GM19023 (cell line): ENCODE measurements around the gene RAD51B.
"Not testable (repeated sequence)": the region's sequence is repeated elsewhere in the genome, so short reads cannot be mapped to it uniquely, and the experiment has no call there.

Experiments used
- ATAC-seq: cut with Tn5 transposase; IDR thresholded peaks from one replicate; pipeline ENCODE4 v1.9.1; 2021; ENCODE audit warnings: mild to moderate bottlenecking, moderate library complexity; ENCODE audit not compliant: unreplicated experiment

RAD51B gene

DNA sequence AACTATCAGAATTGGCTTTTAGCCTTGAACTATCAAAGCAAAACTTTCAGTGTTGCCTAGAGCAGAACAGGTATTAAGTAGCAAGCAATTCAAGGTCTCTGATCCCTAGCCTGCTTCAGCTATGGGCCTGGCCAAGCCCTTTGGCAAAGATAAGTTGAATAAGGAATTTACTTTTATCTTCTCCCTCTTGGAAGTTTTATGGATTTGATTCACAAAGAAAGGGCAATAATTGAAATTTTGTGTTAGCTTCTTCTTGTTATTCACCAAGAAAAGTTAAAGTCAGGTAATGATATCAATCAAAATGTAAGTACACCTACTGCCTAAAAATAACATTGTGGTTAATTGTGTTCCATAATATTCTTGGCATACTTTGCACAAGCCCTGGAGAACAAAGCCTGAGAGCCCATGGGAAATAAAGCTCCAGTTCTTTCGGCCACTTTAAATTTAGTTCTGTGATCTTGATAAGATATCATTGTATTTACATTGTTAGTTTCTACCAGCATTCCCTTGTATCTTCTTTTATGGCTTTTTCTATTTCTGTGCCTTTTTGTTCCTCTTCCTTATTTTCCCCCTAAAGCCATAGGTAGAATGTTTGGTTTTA is 158.0 kb downstream of the RAD51B start:
- no peak for ATAC-seq

DNA sequence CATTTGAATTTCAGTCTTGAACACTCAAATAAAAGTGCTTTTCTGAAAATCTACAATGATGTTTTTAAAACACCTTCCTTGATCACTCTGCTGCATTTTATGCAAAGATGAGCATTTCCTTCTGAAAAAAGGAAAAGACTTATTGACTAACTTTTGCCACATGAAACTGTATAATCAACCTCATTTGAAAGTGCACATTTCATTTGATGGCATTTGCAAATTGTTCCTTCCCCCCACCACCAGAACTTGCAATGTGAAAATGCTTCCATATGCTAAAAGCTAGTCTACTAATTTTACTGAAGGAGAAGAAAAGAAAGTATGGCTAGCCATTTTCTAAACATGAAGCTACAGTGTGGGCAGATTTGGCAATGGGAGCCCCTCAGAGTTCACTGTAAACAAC is 159.2 kb downstream of the RAD51B start:
- no peak for ATAC-seq

DNA sequence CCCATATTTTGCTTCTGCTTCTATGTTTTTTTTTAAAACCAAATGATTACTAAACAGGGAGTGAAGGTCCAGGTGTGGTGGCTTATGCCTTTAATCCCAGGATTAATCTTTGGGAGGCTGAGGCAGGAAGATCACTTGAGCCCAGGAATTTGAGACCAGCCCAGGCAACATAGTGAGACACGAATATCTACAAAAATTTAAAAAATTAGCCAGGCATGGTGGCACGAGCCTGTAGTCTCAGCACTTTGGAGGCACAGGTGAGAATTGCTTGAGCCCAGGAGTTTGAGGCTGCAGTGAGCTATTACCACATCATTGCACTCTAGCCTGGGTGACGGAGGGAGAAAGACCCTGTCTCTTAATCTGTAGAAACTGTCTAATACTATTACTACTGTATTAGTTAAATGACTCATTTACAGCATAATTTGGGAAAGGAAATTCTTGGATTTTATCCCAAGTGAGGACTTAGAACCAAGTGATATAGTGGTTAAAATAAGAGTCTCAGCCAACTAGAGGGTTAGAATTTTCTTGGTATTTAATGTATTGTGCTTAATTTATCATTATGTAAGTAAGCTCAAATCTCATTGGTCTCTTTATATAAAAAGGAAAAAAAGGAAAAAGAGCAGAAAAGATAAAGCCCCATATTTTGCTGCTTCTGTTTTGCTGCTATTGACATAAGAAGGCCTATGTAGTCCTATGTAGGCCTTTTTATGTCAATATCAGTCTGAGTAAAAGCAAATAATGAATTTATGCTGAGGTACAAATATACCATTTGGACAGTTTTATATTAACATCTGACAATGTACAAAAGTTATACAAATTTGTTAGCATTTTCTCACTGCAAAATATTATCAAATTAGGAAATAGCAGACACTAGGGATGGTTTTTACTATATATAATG is 163.4 kb downstream of the RAD51B start:
- no peak for ATAC-seq

DNA sequence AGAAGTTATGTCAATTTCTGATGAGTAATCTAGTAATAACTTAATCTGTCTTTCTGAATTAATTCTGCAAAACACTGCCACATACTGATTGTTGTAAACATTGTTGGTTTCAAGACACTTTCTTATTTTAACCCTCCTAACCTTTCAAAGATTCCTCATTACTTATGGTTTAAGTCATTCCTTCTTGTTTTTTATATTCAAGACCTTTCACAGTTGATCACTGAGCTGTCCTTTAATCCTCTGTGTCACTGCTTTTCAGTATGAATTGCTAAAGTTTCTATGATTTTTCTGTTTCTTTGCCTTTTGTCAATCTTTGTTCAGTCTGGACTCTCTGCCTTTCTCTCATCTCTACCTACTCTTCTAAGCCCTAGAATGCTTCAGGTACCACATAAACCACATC is 164.7 kb downstream of the RAD51B start:
- ATAC-seq: no peak

DNA sequence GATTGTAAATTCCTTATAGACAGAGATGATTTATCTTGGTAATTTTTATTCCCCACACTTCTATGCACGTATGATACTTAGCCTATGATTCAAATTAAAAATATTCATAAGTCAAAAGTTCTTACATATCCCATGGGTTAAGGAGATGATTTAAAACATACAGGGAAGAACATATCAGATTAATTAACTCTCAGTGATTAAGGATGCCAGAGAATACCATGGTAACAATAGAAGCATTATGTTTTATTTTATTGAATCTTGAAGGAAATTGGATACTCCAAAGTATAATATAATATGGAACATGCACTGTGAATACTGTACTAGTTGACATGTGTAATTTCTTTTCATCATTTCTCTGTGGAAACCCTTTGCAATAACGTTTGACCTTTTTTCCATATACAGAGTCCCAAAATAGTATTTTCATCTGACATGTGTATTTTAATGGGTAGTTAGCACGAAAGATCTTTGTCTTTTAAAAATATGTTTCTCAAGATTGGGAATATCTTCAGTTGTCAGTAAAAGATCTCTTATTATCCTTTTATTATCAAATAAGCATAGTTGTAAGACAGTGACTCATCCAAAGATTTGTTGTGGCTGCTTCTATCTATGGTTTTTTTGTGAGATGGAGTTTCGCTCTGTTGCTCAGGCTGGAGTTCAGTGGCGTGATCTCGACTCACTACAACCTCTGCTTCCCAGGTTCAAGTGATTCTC is 166.7 kb downstream of the RAD51B start:
- no peak for ATAC-seq

DNA sequence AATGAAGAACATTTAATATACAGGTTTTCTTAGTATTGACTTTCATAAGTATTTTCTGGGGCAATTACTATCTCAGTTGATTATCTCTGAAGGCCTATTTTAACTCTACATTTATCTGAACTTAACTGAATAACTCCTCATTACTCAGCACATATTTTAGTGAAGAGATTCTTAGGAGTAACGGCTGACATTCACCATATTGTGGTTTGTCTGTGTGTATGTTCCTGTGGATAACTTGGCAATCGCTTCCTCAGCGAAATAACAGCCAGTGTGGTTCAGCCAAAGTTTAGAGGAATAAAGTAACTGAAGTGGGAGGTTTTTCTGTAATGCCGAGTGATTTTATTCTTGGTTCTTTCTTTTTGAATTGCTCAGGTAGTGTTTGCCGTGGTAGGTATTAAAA is 168.0 kb downstream of the RAD51B start:
- ATAC-seq: no peak

DNA sequence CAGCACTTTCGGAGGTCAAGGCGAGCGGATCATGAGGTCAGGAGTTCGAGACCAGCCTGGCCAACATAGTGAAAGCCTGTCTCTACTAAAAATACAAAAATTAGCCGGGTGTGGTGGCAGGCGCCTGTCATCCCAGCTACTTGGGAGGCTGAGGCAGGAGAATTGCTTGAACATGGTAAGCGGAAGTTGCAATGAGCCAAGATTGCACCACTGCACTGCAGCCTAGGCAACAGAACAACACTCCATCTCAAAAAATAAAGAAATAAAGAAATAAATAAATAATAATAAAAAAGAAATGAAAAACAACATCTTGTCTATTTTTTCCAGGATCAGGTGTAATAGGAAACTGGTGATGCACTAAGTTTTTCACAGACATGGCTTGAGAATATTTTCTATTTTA is 168.6 kb downstream of the RAD51B start:
- ATAC-seq: not testable (repeated sequence)

DNA sequence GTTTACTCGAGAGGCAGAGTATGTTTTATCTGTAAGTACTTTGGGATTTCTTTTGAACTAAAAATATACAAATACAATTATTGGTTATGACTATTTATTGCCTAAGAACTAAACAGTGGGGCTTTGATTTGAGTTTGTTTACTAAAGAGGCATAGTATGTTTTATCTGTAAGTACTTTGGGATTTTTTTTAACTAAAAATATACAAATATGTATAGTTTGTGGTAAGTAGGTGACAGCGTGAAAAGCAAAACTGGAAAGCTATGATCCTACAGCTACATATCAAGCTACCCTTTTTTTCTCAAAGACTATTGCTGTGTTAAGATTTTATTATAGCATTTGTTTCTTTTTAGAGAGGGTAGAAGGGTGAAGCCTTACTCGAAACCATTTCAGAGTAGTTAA is 171.0 kb downstream of the RAD51B start:
- no peak for ATAC-seq

DNA sequence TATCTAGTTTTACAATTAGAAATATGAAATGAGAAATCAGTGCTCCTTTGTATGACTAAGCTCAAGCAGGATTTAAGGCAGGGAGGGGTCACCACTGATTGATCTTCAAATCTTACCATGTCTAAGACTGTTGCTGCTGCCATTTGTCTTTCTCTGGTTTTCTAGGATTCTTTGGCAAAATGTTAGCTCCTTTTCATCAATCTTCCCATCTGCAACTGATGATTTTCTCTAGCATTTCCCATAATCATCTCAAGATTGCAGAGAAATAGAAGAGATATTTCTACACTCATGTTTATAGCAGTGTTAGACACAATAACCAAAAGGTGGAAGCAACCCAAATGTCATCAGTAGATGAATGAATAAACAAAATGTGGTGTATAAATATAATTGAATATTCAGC is 175.0 kb downstream of the RAD51B start:
- ATAC-seq: no peak

DNA sequence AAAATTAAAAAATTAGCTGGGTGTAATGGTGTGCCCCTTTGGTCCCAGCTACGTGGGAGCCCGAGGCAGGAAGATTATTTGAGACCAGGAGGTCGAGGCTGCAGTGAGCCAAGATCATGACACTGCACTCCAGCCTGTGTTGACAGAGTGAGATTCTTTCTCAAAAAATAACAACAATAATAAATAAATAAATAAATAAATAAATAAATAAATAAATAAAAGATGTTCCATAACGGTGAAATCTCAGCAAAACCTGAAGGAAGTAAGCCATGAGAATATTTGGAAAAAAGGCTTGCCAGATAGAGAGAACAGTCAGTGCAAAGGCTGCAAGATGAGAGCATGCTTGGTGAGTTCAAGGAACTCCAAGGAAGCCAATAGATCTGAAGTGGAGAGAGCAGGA is 176.7 kb downstream of the RAD51B start:
- ATAC-seq: no peak

DNA sequence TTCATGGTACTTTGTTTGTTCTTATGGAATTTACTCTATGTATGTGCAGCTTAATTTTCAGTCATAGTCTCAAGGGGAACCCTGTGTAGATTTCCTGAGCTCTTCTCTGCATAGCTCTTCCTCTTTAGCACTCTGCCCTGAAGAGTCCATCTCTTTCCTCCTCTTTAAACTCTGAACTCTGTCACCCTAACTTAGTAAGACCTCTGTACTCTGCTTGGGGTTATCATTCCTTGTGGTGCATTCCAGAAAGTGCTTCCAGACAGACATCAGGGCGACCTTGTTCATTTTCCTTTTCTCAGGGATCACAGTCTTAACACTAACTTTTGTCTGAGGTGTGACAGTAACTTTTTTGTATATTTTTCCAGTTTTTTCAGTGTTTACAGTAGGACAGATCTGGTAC is 179.3 kb downstream of the RAD51B start:
- ATAC-seq: no peak

DNA sequence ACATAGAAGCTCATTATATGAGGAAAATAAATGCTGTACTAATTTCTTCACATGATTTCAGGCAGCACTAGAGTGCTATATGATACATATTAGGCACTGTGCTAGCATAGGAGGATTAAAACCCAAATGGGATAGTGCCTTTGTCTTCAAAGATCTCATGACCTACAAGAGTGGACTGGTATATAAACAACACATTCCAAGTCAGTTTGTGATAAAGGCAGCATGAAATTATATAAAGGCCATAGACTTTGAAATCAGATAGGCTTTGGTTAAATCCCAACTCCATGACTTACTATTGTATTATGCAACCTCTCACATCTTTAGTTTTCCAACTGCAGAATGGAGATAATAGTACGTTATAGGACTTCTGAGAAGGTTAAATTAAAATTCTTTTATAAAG is 179.7 kb downstream of the RAD51B start:
- ATAC-seq: no peak

DNA sequence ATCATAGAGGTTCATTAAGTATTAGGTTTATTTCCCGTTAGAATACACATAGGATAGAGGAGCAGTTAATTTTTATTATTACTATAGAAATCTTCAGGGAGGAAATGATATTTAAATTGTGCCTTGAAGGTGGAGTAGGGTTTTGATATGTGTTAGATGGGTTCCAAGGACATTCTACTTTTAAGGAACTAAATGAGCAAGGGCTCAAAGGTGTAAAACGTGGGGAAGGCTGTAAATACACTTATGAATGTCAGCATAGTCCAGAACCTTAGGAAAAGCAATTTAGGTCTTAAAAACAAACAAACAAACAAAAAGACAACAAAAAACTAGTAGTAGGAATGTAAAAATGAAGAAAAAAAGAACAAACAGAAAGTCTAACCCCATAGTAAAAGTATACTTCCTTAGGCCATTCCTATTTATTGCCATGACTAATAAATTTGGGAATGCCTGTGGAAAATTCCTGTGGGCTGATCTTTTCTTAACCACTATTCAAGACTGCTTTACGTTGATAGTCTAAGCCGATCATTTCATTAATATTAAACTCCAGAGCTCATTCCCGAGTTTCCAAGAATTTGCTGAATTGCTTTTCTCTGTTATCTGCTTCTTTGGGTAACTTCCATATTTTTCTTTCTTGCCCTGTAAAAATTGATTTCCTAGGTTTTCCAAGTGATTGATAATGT is 180.3 kb downstream of the RAD51B start:
- ATAC-seq: no peak

DNA sequence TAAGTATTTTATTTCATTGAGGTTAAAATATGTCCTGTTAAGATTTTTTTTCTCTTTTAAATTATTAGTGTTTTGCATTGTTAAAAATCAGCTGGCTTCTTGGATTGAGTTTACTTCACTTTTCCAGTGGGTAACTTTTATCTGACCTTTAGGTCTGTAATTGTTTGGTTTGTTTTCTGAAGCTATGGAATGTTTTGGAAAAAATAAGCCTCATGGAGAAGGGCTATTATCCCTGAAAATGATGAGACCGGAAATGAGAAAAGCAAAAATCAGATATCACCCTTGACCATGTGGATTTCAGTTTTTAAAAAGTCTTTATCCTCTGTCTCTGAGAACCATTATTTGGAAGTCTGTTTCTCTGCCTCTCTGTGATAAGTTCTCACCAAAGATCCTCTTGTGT is 180.9 kb downstream of the RAD51B start:
- no peak for ATAC-seq

DNA sequence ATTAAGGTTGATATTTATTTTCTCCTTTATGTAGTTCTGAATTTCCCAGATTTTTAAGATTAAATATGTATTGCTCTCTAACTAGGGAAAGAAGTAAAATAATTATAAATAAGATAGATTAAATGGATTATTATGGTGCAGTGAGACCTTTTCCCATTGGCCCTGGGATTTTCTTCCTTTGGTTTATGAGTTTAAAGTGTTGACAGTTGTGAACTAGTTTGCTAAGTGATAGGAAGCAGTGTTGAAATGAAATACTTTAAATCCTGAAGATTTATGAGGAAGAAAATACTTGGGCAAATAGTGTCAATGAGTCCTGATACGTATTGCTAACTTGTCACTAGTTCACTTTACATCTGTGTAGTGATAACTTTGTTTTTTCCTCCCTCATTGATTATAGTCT is 188.9 kb downstream of the RAD51B start:
- ATAC-seq: no peak

DNA sequence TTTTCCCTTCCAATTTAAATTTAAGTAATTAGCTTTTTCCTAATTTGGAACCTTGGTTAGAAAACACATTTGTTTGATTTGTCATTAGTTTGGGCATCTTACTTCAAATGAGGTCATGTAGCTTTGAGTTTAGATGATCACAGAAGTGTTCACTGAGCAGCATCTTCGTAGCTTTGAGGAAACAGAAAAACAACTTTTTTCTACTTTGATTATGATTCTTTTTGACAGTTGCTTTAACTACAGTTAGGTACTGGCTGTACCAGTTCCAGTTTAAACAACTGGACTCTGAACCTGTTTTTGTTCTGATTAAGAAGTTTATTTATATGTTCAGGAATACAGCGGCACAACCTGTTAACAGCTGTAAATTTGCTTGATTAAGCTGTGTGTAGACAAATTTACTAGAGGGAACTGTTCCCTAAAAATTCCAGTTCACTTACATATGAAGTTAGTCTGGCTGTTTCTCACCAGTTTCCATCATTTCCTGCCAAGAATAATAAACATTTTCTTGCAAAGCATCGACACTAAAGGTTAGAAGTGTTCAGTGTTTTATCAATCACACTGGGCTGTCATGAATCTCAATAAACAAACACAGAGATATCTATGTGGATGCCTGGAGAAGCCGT is 191.9 kb downstream of the RAD51B start:
- no peak for ATAC-seq

DNA sequence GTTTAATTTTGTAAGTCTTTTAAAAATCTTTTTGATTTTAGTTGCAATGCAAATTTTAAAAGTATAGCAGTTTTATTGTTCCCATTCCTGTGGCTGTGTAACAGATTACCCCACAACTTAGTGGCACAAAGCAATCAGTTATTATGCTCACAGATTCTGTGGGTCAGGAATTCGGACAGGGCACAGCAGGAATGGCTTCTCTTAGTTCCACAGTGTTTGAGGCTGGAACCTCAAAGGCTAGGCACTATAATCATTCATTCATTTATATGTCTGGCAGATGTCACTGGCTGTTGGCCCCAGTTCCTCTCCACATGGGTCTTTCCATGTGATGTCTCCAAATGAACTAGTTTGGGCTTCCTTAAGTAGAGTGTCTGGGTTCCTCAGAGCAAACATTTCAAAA is 193.3 kb downstream of the RAD51B start:
- no peak for ATAC-seq

DNA sequence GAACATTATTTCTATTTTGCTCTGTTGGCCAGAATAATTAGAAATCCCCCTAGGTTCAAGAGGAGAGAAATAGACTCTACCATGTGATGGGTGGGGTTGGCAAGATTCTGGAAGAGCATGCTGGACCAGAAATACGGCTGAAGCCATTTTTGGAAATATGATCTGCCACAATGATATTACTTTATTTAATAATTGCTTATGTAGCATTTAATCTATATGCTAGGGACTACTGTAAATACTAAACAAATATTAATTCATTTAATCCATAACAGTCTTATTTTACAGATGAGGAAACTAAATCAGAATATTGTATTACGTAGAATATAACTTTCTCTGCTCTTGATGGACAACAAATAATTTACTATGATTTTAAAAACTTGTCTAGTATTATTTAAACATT is 193.7 kb downstream of the RAD51B start:
- ATAC-seq: no peak

DNA sequence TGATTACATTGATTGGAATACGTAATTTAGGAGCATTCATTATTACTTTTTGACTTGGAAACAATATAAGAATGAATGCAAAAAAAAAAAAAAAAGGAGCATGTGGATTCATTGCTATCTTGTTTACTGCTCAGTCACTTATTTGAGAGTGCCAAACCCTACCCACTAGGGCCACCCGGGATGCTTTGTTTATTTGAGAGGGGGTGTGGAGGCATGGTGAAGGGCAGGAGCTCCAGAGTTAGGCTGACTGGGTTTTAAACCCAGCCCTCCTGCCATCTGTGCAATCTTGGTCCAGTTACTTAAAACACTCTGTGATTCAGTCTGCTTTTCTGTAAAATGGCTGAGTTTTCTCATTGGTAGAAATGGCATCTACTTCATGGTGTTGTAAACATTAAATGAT is 195.2 kb downstream of the RAD51B start:
- no peak for ATAC-seq

DNA sequence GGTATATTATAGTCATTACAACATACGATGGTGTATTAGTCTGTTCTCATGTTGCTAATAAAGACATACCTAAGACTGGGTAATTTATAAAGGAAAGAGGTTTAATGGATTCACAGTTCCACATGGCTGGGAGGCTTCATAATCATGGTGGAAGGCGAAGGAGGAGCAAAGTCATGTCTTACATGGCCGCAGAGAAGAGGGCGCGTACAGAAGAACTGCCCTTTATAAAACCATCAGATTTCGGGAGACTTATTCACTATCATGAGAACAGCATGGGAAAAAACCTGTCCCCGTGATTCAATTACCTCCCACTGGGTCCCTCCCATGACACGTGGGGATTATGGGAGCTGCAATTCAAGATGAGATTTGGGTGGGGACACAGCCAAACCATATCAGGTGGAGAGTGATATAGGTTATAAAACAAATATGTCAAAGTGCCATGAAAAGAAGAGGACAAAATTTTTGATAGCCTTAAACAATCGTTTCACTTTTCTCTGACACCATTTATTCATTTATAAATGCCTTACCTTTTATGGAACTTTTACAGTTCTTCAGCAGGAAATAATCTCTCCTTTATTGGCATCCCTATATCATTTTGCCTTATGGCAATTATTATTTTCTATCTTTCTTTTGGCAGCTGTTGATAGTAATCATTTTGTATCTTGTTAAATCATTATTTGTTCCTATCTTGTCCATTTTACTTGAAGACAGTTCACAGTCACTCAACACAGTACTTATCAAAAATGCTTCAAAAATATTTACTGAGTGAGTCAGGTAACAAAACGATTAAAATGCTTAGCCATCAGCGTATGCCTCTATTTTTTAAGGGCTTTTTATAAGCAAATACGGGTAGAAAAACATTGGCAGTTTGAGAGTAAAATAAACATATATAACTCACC is 196.0 kb downstream of the RAD51B start:
- no peak for ATAC-seq
